HG03175 (cell line): ENCODE data around the gene KCNA10.

Experiments used
- ATAC-seq: cut with Tn5 transposase; IDR thresholded peaks from one replicate; pipeline ENCODE4 v1.9.1; 2021; ENCODE audit warnings: mild to moderate bottlenecking, moderate library complexity; ENCODE audit not compliant: unreplicated experiment

KCNA10 gene

GRCh38 chr1:110519125-110519810, at the start of gene KCNA10:
Gene KCNA10 (minus strand): TSS chr1:110519175. CDS start chr1:110518787, 388 bp downstream.
- no peak for ATAC-seq

GRCh38 chr1:110566836-110567235, 47.9 kb upstream of the KCNA10 start:
- no peak for ATAC-seq

GRCh38 chr1:110565565-110565964, 46.6 kb upstream of the KCNA10 start:
- no peak for ATAC-seq

- no peak for ATAC-seq
These were observed 44.1 kb upstream of the KCNA10 start for GRCh38 chr1:110563089-110563488.

- ATAC-seq, result no peak
These were observed 42.6 kb upstream of the KCNA10 start for GRCh38 chr1:110561596-110561995.

- no peak for ATAC-seq
These were observed 40.2 kb upstream of the KCNA10 start for GRCh38 chr1:110559157-110559556.

- no peak for ATAC-seq
These were observed 38.5 kb upstream of the KCNA10 start for GRCh38 chr1:110557481-110557880.

- ATAC-seq, result no peak
These were observed 37.5 kb upstream of the KCNA10 start for GRCh38 chr1:110556471-110556807.

GRCh38 chr1:110555807-110556470, 37.0 kb upstream of the KCNA10 start:
- ATAC-seq, result no peak

GRCh38 chr1:110554871-110555801, 36.2 kb upstream of the KCNA10 start:
- ATAC-seq, result no peak

GRCh38 chr1:110551278-110551809, 32.4 kb upstream of the KCNA10 start:
- ATAC-seq, result no peak

- no peak for ATAC-seq
These were observed 30.9 kb upstream of the KCNA10 start for GRCh38 chr1:110549831-110550230.

- no peak for ATAC-seq
These were observed 29.4 kb upstream of the KCNA10 start for GRCh38 chr1:110548381-110548780.

- no peak for ATAC-seq
These were observed 28.0 kb upstream of the KCNA10 start for GRCh38 chr1:110547017-110547416.

GRCh38 chr1:110545492-110545891, 26.5 kb upstream of the KCNA10 start:
- no peak for ATAC-seq

- ATAC-seq, result no peak
These were observed 25.8 kb upstream of the KCNA10 start for GRCh38 chr1:110544753-110545152.

GRCh38 chr1:110542725-110543124, 23.8 kb upstream of the KCNA10 start:
- no peak for ATAC-seq

GRCh38 chr1:110541906-110542395, 23.0 kb upstream of the KCNA10 start:
- no peak for ATAC-seq

- no peak for ATAC-seq
These were observed 22.1 kb upstream of the KCNA10 start for GRCh38 chr1:110540891-110541685.

- ATAC-seq, result no peak
These were observed 19.9 kb upstream of the KCNA10 start for GRCh38 chr1:110538921-110539320.
